Measurements from ENCODE around the gene SPATA7.

SPATA7 gene

GRCh38 chr14:88482524-88482923 is 97.1 kb downstream of the SPATA7 start:
- no peak for DNase-seq (ENCODE audit: low read depth)

All from activated T-cell treated with anti-CD3 and anti-CD28 coated beads for 1 hour (primary cell).